HepG2 (cell line): ENCODE results near the gene UNC119B. TPM values are rescaled to one million over a fixed set of nuclear protein-coding genes. Genes with fewer than 3 reads are reported as not detected.
A peak's percentile ranks its signal among the peaks of the same experiment; 100 is the strongest.

Source experiments
- AGO2 ChIP-seq: fragments of 200-400 bp; formaldehyde crosslinking; optimal IDR thresholded peaks from 2 replicates; pipeline ENCODE3; 2017; ENCODE audit warnings: mild to moderate bottlenecking, low read depth, low read length, moderate library complexity
- CCDC6 ChIP-seq: sonication (generic); formaldehyde crosslinking; IDR thresholded peaks from 2 replicates; pipeline ENCODE4 v1.8.1; 2022; ENCODE audit warnings: mild to moderate bottlenecking, missing genetic modification reagents, moderate library complexity
- FOXK2 ChIP-seq: fragments of 450-650 bp; IDR thresholded peaks from 2 replicates; pipeline ENCODE4 v1.6.1; 2016
- JUN ChIP-seq: sonication (generic); formaldehyde crosslinking; IDR thresholded peaks from 2 replicates; pipeline ENCODE4 v1.4.0; 2020; ENCODE audit warnings: mild to moderate bottlenecking, missing genetic modification reagents
- KAT7 ChIP-seq: IDR thresholded peaks from 2 replicates; pipeline ENCODE4 v1.6.1; 2018; ENCODE audit warnings: borderline replicate concordance, missing compliant biosample characterization
- KMT2A ChIP-seq: sonication (generic); formaldehyde crosslinking; IDR thresholded peaks from 2 replicates; pipeline ENCODE4 v1.4.0; 2020; ENCODE audit warnings: missing genetic modification reagents
- PHF20 ChIP-seq: sonication (generic); formaldehyde crosslinking; IDR thresholded peaks from 2 replicates; pipeline ENCODE4 v1.5.0; 2020; ENCODE audit warnings: mild to moderate bottlenecking, missing genetic modification reagents
- RAD21 ChIP-seq: fragments of 450-650 bp; formaldehyde crosslinking; IDR thresholded peaks from 2 replicates; pipeline ENCODE4 v1.5.0; 2020; ENCODE audit warnings: mild to moderate bottlenecking
- SATB2 ChIP-seq: sonication (generic); formaldehyde crosslinking; IDR thresholded peaks from 2 replicates; pipeline ENCODE4 v1.5.0; 2020; ENCODE audit warnings: missing genetic modification reagents
- THYN1 ChIP-seq: sonication (generic); formaldehyde crosslinking; IDR thresholded peaks from 2 replicates; pipeline ENCODE4 v1.8.1; 2023; ENCODE audit warnings: low read depth, mild to moderate bottlenecking, moderate library complexity, missing genetic modification reagents, borderline replicate concordance
- ZBTB21 ChIP-seq: sonication (generic); formaldehyde crosslinking; IDR thresholded peaks from 2 replicates; pipeline ENCODE4 v1.4.0; 2020; ENCODE audit warnings: missing genetic modification reagents
- ZFP36L2 ChIP-seq: sonication (generic); formaldehyde crosslinking; IDR thresholded peaks from 2 replicates; pipeline ENCODE4 v1.4.0; 2020; ENCODE audit warnings: missing genetic modification reagents
- ZMAT3 ChIP-seq: sonication (generic); formaldehyde crosslinking; conservative IDR thresholded peaks from 2 replicates; pipeline ENCODE4 v1.7.0; 2021; ENCODE audit warnings: missing genetic modification reagents
- ZNF230 ChIP-seq: sonication (generic); formaldehyde crosslinking; IDR thresholded peaks from 2 replicates; pipeline ENCODE4 v1.4.0; 2020; ENCODE audit warnings: mild to moderate bottlenecking, missing genetic modification reagents
- ZNF343 ChIP-seq: sonication (generic); formaldehyde crosslinking; IDR thresholded peaks from 2 replicates; pipeline ENCODE4 v1.4.0; 2020; ENCODE audit warnings: mild to moderate bottlenecking, missing genetic modification reagents
- ZNF430 ChIP-seq: sonication (generic); formaldehyde crosslinking; IDR thresholded peaks from 2 replicates; pipeline ENCODE4 v1.9.0; 2021; ENCODE audit warnings: mild to moderate bottlenecking, missing genetic modification reagents
- ZNF501 ChIP-seq: sonication (generic); formaldehyde crosslinking; IDR thresholded peaks from 2 replicates; pipeline ENCODE4 v1.5.1; 2020; ENCODE audit warnings: mild to moderate bottlenecking, moderate library complexity, missing genetic modification reagents
- ZNF670 ChIP-seq: sonication (generic); formaldehyde crosslinking; IDR thresholded peaks from 2 replicates; pipeline ENCODE4 v1.8.0; 2022; ENCODE audit warnings: mild to moderate bottlenecking, missing genetic modification reagents, borderline replicate concordance
- polyA plus RNA-seq, 8 experiments: library from polyadenylated mRNA; depleted of rRNA in 3 of 8; stranded (reverse) in 7 of 8; unstranded in 1 of 8; fragments of >200 nt; fragmentation: Illumina TruSeq in 4 of 8; extraction: Trizol in 4 of 8; gene quantifications; 2 replicates each; pipeline versions ENCODE4 v1.2.1 to v1.2.3, GENCODE V29; 2011 to 2016; ENCODE audit warnings: low read depth in 4 of 8, missing spikeins in 1 of 8, mixed read lengths in 1 of 8; ENCODE audit not compliant: insufficient read depth in 1 of 8
- total RNA-seq, 5 experiments: library from RNA; depleted of rRNA; stranded (reverse); fragments of >200 nt; fragmentation: Illumina TruSeq; extraction: Trizol; gene quantifications; 2 replicates each; pipeline ENCODE4 v1.2.3, GENCODE V29; 2016; ENCODE audit warnings: low read depth in 1 of 5
- TF ChIP-seq, protein P1 (sequence below): sonication (generic); formaldehyde crosslinking; IDR thresholded peaks from 2 replicates; pipeline ENCODE4 v1.8.1; 2023; ENCODE audit warnings: mild to moderate bottlenecking, missing genetic modification reagents
- TF ChIP-seq, protein P2 (sequence below): IDR thresholded peaks from 2 replicates; pipeline ENCODE4 v1.6.1; 2012; ENCODE audit warnings: low read depth, low read length, improper control_type of control experiment
- TF ChIP-seq, protein P3 (sequence below): sonication (generic); formaldehyde crosslinking; IDR thresholded peaks from 2 replicates; pipeline ENCODE4 v1.8.0; 2022; ENCODE audit warnings: missing genetic modification reagents, mild to moderate bottlenecking, borderline replicate concordance
- TF ChIP-seq, protein P4 (sequence below): sonication (generic); IDR thresholded peaks from 2 replicates; pipeline ENCODE4 v1.6.1; 2016; ENCODE audit warnings: low read depth, borderline replicate concordance
- TF ChIP-seq, protein P5 (sequence below): sonication (generic); formaldehyde crosslinking; IDR thresholded peaks from 2 replicates; pipeline ENCODE4 v1.5.0; 2020; ENCODE audit warnings: mild to moderate bottlenecking, missing genetic modification reagents

Gene UNC119B
- total and polyA plus RNA-seq, 2 of the 13 experiments (the other 11 are each of a cell fraction or from before 2014, with no cell fraction given): 19.6 to 19.7 TPM

DNA sequence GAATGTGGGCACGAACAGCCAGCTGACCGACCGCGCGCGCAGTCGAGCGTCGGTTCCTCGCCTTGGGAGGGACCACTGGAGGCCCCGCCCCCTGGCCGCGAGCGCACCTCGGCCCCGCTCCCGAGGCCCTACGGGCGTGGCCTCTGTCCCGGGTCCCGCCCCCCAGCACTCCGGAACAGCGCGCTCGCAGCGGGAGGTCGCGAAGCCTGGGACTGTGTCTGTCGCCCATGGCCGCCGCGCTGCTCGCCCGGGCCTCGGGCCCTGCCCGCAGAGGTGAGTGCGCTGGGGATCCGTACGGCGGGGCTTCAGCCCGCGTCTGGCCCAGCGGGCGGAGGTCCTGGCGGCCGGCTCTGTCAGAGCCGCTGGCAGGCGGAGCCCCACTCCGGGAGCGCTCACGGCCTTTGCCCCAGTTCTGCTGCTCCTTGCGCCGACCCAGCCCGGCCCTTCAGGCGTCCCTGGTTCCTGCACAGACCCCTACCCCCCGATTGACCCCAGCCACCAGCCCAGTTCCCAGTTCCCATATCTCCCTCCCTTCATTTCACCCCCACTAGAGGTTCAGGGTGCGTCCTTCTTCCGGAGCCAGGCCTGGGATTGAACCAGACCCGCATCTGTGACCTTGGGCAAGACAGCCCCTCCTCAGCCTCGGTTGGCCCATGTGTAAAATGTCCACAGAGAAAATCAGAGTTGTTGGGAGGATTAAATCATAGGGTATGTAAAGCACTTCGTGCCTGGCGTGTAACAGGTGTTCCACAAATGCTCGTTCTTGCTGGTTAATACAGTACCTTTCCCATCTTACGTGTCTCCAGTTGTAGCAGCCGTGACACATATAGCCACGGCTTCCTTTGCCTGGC, 15.6 kb downstream of the UNC119B start, which contains the start of gene ACADS (continued):
- TF ChIP-seq, protein P1, sequence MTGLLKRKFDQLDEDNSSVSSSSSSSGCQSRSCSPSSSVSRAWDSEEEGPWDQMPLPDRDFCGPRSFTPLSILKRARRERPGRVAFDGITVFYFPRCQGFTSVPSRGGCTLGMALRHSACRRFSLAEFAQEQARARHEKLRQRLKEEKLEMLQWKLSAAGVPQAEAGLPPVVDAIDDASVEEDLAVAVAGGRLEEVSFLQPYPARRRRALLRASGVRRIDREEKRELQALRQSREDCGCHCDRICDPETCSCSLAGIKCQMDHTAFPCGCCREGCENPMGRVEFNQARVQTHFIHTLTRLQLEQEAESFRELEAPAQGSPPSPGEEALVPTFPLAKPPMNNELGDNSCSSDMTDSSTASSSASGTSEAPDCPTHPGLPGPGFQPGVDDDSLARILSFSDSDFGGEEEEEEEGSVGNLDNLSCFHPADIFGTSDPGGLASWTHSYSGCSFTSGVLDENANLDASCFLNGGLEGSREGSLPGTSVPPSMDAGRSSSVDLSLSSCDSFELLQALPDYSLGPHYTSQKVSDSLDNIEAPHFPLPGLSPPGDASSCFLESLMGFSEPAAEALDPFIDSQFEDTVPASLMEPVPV (CRISPR knock-in tag): peak; percentile 51; the same call in 1 of the 2 replicates
- TF ChIP-seq, protein P2, sequence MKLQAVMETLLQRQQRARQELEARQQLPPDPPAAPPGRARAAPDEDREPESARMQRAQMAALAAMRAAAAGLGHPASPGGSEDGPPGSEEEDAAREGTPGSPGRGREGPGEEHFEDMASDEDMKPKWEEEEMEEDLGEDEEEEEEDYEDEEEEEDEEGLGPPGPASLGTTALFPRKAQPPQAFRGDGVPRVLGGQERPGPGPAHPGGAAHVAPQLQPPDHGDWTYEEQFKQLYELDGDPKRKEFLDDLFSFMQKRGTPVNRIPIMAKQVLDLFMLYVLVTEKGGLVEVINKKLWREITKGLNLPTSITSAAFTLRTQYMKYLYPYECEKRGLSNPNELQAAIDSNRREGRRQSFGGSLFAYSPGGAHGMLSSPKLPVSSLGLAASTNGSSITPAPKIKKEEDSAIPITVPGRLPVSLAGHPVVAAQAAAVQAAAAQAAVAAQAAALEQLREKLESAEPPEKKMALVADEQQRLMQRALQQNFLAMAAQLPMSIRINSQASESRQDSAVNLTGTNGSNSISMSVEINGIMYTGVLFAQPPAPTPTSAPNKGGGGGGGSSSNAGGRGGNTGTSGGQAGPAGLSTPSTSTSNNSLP: no peak
- peak; percentile 83 for TF ChIP-seq AGO2
- TF ChIP-seq, protein P3, sequence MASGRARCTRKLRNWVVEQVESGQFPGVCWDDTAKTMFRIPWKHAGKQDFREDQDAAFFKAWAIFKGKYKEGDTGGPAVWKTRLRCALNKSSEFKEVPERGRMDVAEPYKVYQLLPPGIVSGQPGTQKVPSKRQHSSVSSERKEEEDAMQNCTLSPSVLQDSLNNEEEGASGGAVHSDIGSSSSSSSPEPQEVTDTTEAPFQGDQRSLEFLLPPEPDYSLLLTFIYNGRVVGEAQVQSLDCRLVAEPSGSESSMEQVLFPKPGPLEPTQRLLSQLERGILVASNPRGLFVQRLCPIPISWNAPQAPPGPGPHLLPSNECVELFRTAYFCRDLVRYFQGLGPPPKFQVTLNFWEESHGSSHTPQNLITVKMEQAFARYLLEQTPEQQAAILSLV (CRISPR knock-in tag): peak; percentile 82; the same call in 1 of the 2 replicates
- TF ChIP-seq ZNF230 (CRISPR knock-in tag): peak; percentile 44; the same call in 1 of the 2 replicates
- peak; percentile 88 for TF ChIP-seq ZNF430 (CRISPR knock-in tag)
- TF ChIP-seq KAT7: peak; percentile 77; the same call in 1 of the 2 replicates
- TF ChIP-seq PHF20 (CRISPR knock-in tag): peak; percentile 70; the same call in 1 of the 2 replicates
- TF ChIP-seq, protein P4, sequence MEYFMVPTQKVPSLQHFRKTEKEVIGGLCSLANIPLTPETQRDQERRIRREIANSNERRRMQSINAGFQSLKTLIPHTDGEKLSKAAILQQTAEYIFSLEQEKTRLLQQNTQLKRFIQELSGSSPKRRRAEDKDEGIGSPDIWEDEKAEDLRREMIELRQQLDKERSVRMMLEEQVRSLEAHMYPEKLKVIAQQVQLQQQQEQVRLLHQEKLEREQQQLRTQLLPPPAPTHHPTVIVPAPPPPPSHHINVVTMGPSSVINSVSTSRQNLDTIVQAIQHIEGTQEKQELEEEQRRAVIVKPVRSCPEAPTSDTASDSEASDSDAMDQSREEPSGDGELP: peak; percentile 86
- TF ChIP-seq FOXK2: no peak
- TF ChIP-seq THYN1 (CRISPR knock-in tag): no peak
- TF ChIP-seq JUN (CRISPR knock-in tag): no peak
- TF ChIP-seq, protein P5, sequence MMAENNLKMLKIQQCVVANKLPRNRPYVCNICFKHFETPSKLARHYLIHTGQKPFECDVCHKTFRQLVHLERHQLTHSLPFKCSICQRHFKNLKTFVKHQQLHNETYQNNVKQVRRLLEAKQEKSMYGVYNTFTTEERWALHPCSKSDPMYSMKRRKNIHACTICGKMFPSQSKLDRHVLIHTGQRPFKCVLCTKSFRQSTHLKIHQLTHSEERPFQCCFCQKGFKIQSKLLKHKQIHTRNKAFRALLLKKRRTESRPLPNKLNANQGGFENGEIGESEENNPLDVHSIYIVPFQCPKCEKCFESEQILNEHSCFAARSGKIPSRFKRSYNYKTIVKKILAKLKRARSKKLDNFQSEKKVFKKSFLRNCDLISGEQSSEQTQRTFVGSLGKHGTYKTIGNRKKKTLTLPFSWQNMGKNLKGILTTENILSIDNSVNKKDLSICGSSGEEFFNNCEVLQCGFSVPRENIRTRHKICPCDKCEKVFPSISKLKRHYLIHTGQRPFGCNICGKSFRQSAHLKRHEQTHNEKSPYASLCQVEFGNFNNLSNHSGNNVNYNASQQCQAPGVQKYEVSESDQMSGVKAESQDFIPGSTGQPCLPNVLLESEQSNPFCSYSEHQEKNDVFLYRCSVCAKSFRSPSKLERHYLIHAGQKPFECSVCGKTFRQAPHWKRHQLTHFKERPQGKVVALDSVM (CRISPR knock-in tag): no peak
- TF ChIP-seq ZNF343: peak; percentile 33; the same call in 1 of the 2 replicates
- peak; percentile 84 for TF ChIP-seq KMT2A
- peak; percentile 72; the same call in 1 of the 2 replicates for TF ChIP-seq CCDC6 (CRISPR knock-in tag)
- no peak for TF ChIP-seq SATB2 (CRISPR knock-in tag)
- peak; percentile 91; the same call in 1 of the 2 replicates for TF ChIP-seq ZMAT3 (CRISPR knock-in tag)
- TF ChIP-seq RAD21: 0 out of 2 replicates have a peak, but pooled peaks have one; percentile 17
- no peak for TF ChIP-seq ZFP36L2
- peak; percentile 64; the same call in 1 of the 2 replicates for TF ChIP-seq ZNF670 (CRISPR knock-in tag)
- peak; percentile 65; the same call in 1 of the 2 replicates for TF ChIP-seq ZNF501 (CRISPR knock-in tag)
- no peak for TF ChIP-seq ZBTB21 (CRISPR knock-in tag)
